ENCODE measurements around the gene CREB1. TPM values are rescaled to one million over a fixed set of nuclear protein-coding genes. Genes with fewer than 3 reads are reported as not detected.
"Not testable (repeated sequence)": the region's sequence is repeated elsewhere in the genome, so short reads cannot be mapped to it uniquely, and the experiment has no call there.

Gene CREB1
- total and polyA plus RNA-seq, 2 donors (not counting 1 experiment from before 2014, with no cell fraction given), result 42.5 to 156 TPM

DNA sequence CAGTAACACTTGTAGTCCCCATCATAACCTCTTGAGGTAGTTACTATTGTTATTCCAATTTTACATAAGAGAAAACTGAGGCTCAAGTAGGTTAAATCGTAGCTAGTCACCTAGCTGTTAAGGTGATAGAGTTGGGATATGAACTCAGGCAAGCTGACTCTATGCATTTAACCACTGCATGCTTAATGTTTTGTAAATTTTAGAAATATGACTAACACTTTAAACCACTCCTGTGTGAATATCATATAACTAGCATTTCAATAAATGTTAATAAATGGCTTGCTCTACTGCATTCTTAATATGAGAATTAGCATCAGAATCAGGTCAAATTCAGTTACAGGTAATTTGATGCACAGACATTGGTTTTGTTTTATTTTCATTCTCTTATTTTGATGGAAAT is 35.6 kb upstream of the CREB1 start:
- POLR2A ChIA-PET, result no interaction called here
- no peak overlapping the region for H3K4me3 ChIP-seq (ENCODE audit: control extremely low read depth in 1 of 5, extremely low read depth in 1 of 5, insufficient read depth in 1 of 5, low read depth in 2 of 5, low read length in 4 of 5)
- no CpG with 5 or more reads among the region's 1 CpG for WGBS (ENCODE audit: insufficient coverage)
- DNase-seq (no peak), ATAC-seq (ENCODE audit: low read depth) (no peak)
- H3K79me2 ChIP-seq (ENCODE audit: control insufficient read depth, insufficient read depth, low read length), result no peaks in the 10 kb centered on the region
- H3K27ac ChIP-seq (ENCODE audit: low read length in 2 of 2), result no peak overlapping the region
- H3K9ac ChIP-seq (ENCODE audit: low read length), result no peak overlapping the region
- no peaks in the 10 kb centered on the region for H4K20me1 ChIP-seq (ENCODE audit: control insufficient read depth, insufficient read depth, low read length, poor library complexity, severe bottlenecking)
- no peak overlapping the region for H2AFZ ChIP-seq (ENCODE audit: insufficient read depth, low read depth, low read length, poor library complexity, severe bottlenecking)
- no peak overlapping the region for H3K4me2 ChIP-seq (replicated peaks; ENCODE audit: low read depth, low read length, poor library complexity, severe bottlenecking)
- CTCF ChIA-PET, result interaction anchor here (1.2 to 1.3 kb wide), 2 partner anchors 9 kb away, joined by 3 to 4 read pairs; no protein-coding TSS in a partner anchor
- no peaks in the 10 kb centered on the region for H3K27me3 ChIP-seq (replicated peaks in 1 of 4; ENCODE audit: control extremely low read depth in 1 of 4, control insufficient read depth in 3 of 4, insufficient read depth in 4 of 4, low read length in 3 of 4)
- Mint-ChIP-seq H3K4me1 (peaks cover 22% of the 10 kb centered on the region), H3K27me3 (no peaks in the 10 kb centered on the region), H3K4me3 (no peak overlapping the region), H3K9me3 (ENCODE audit: insufficient read depth) (no peaks in the 10 kb centered on the region), H3K27ac (no peak overlapping the region)
- peaks cover 14 to 18% of the 10 kb centered on the region in 2 donors for H3K4me1 ChIP-seq (ENCODE audit: control insufficient read depth in 2 of 2, insufficient read depth in 2 of 2, low read length in 2 of 2)
- no peak for TF ChIP-seq EZH2 (IDR thresholded peaks at IDR 0.05; ENCODE audit: borderline replicate concordance, insufficient read depth, low read depth, low read length, poor library complexity, severe bottlenecking)
- no peaks in the 10 kb centered on the region for H3K9me3 ChIP-seq (ENCODE audit: control extremely low read depth in 1 of 3, control insufficient read depth in 2 of 3, insufficient read depth in 1 of 3, low read length in 2 of 3)
- intact Hi-C loops (cut with micrococcal nuclease), result no loop called here
- H3K36me3 ChIP-seq (replicated peaks in 1 of 2; ENCODE audit: control extremely low read depth in 1 of 2, control insufficient read depth in 1 of 2, extremely low read depth in 1 of 2, insufficient read depth in 2 of 2, low read length in 1 of 2), result no peaks in the 10 kb centered on the region

DNA sequence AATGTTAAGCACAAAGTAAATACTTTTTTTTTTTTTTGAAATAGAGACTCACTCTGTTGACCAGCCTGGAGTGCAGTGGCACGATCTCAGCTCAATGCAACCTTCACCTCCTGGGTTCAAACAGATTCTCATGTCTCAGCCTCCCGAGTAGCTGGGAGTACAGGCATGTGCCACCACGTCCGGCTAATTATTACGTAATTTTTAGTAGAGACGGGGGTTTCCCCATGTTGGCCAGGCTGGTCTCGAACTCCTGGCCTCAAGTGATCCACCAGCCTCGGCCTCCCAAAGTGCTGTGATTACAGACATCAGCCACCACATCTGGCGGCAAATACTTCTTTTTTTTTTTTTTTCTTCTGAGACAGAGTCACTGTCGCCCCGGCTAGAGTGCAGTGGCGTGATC is 32.8 kb upstream of the CREB1 start:
- WGBS (ENCODE audit: insufficient coverage), result 94% methylated on average over 9 of the region's 12 CpGs
- H3K27me3 ChIP-seq (replicated peaks in 1 of 4; ENCODE audit: control extremely low read depth in 1 of 4, control insufficient read depth in 3 of 4, insufficient read depth in 4 of 4, low read length in 3 of 4); H3K36me3 ChIP-seq (replicated peaks in 1 of 2; ENCODE audit: control extremely low read depth in 1 of 2, control insufficient read depth in 1 of 2, extremely low read depth in 1 of 2, insufficient read depth in 2 of 2, low read length in 1 of 2); ATAC-seq (ENCODE audit: low read depth); H3K4me3 Mint-ChIP-seq; DNase-seq; H3K4me3 ChIP-seq (ENCODE audit: control extremely low read depth in 1 of 5, extremely low read depth in 1 of 5, insufficient read depth in 1 of 5, low read depth in 2 of 5, low read length in 4 of 5); H3K27me3 Mint-ChIP-seq; POLR2A ChIA-PET; H3K79me2 ChIP-seq (ENCODE audit: control insufficient read depth, insufficient read depth, low read length); H3K27ac ChIP-seq (ENCODE audit: low read length in 2 of 2); H3K4me2 ChIP-seq (replicated peaks; ENCODE audit: low read depth, low read length, poor library complexity, severe bottlenecking); H3K9me3 Mint-ChIP-seq (ENCODE audit: insufficient read depth); H3K9me3 ChIP-seq (ENCODE audit: control extremely low read depth in 1 of 3, control insufficient read depth in 2 of 3, insufficient read depth in 1 of 3, low read length in 2 of 3); H3K9ac ChIP-seq (ENCODE audit: low read length); intact Hi-C loops (cut with micrococcal nuclease); H4K20me1 ChIP-seq (ENCODE audit: control insufficient read depth, insufficient read depth, low read length, poor library complexity, severe bottlenecking); H2AFZ ChIP-seq (ENCODE audit: insufficient read depth, low read depth, low read length, poor library complexity, severe bottlenecking); H3K27ac Mint-ChIP-seq: not testable (repeated sequence)
- peaks cover 46% of the 10 kb centered on the region for H3K4me1 Mint-ChIP-seq
- H3K4me1 ChIP-seq (ENCODE audit: control insufficient read depth in 2 of 2, insufficient read depth in 2 of 2, low read length in 2 of 2), result peaks cover 37 to 44% of the 10 kb centered on the region in 2 donors
- CTCF ChIA-PET, result interaction anchor here (1.2 kb wide), 1 partner anchor 24 kb away, joined by 3 read pairs; no protein-coding TSS in a partner anchor

Data from B cell (primary cell).